Measurements from ENCODE around the gene SCD.
"Not testable (repeated sequence)": the region's sequence is repeated elsewhere in the genome, so short reads cannot be mapped to it uniquely, and the experiment has no call there.

SCD gene

DNA sequence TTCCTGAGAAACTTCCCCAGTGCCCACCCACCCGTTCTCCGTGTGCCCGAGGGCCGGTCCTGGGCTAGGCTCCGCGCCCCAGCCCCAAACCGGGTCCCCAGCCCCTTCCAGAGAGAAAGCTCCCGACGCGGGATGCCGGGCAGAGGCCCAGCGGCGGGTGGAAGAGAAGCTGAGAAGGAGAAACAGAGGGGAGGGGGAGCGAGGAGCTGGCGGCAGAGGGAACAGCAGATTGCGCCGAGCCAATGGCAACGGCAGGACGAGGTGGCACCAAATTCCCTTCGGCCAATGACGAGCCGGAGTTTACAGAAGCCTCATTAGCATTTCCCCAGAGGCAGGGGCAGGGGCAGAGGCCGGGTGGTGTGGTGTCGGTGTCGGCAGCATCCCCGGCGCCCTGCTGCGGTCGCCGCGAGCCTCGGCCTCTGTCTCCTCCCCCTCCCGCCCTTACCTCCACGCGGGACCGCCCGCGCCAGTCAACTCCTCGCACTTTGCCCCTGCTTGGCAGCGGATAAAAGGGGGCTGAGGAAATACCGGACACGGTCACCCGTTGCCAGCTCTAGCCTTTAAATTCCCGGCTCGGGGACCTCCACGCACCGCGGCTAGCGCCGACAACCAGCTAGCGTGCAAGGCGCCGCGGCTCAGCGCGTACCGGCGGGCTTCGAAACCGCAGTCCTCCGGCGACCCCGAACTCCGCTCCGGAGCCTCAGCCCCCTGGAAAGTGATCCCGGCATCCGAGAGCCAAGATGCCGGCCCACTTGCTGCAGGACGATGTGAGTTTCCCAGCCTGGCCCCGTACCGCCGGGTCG, at the start of gene SCD:
TSS of gene SCD (plus strand) at position 469 of the 803 bp plus-strand sequence. CDS start at position 741, 272 bp downstream.
- ATAC-seq, result peak; percentile 92
- TF ChIP-seq, protein P1, sequence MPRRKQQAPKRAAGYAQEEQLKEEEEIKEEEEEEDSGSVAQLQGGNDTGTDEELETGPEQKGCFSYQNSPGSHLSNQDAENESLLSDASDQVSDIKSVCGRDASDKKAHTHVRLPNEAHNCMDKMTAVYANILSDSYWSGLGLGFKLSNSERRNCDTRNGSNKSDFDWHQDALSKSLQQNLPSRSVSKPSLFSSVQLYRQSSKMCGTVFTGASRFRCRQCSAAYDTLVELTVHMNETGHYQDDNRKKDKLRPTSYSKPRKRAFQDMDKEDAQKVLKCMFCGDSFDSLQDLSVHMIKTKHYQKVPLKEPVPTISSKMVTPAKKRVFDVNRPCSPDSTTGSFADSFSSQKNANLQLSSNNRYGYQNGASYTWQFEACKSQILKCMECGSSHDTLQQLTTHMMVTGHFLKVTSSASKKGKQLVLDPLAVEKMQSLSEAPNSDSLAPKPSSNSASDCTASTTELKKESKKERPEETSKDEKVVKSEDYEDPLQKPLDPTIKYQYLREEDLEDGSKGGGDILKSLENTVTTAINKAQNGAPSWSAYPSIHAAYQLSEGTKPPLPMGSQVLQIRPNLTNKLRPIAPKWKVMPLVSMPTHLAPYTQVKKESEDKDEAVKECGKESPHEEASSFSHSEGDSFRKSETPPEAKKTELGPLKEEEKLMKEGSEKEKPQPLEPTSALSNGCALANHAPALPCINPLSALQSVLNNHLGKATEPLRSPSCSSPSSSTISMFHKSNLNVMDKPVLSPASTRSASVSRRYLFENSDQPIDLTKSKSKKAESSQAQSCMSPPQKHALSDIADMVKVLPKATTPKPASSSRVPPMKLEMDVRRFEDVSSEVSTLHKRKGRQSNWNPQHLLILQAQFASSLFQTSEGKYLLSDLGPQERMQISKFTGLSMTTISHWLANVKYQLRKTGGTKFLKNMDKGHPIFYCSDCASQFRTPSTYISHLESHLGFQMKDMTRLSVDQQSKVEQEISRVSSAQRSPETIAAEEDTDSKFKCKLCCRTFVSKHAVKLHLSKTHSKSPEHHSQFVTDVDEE (CRISPR knock-in tag; IDR thresholded peaks at IDR 0.05), result peak; percentile 56; the same call in 1 of the 2 replicates
- TF ChIP-seq, protein P2, sequence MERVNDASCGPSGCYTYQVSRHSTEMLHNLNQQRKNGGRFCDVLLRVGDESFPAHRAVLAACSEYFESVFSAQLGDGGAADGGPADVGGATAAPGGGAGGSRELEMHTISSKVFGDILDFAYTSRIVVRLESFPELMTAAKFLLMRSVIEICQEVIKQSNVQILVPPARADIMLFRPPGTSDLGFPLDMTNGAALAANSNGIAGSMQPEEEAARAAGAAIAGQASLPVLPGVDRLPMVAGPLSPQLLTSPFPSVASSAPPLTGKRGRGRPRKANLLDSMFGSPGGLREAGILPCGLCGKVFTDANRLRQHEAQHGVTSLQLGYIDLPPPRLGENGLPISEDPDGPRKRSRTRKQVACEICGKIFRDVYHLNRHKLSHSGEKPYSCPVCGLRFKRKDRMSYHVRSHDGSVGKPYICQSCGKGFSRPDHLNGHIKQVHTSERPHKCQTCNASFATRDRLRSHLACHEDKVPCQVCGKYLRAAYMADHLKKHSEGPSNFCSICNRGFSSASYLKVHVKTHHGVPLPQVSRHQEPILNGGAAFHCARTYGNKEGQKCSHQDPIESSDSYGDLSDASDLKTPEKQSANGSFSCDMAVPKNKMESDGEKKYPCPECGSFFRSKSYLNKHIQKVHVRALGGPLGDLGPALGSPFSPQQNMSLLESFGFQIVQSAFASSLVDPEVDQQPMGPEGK (CRISPR knock-in tag; IDR thresholded peaks at IDR 0.05; ENCODE audit: borderline replicate concordance), result no peak

DNA sequence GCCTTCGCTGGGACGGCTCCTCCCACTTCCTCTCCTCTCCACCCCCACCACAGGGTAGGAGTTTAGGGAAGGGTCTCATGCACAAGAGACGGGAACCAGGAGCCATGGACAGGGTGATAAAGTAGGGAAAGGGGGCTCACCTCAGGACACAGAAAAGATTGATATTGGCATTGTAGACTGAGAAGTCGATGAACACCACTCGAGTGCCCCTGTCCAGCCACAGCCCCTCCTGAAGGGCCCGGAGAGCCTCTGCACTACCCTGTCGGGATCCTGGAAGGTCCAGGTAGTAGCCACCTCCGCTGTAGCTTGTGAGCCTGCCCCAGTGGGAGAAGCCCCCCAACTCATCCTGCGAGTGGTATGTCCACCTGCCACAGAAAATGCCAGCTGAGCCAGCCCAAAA, 49.8 kb upstream of the SCD start:
- no peak for ATAC-seq
- TF ChIP-seq, protein P3, sequence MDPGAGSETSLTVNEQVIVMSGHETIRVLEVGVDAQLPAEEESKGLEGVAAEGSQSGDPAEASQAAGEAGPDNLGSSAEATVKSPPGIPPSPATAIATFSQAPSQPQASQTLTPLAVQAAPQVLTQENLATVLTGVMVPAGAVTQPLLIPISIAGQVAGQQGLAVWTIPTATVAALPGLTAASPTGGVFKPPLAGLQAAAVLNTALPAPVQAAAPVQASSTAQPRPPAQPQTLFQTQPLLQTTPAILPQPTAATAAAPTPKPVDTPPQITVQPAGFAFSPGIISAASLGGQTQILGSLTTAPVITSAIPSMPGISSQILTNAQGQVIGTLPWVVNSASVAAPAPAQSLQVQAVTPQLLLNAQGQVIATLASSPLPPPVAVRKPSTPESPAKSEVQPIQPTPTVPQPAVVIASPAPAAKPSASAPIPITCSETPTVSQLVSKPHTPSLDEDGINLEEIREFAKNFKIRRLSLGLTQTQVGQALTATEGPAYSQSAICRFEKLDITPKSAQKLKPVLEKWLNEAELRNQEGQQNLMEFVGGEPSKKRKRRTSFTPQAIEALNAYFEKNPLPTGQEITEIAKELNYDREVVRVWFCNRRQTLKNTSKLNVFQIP (CRISPR knock-in tag; IDR thresholded peaks at IDR 0.05; ENCODE audit: borderline replicate concordance, low read depth), result no peak
- no peak for TF ChIP-seq ISL1 (CRISPR knock-in tag; IDR thresholded peaks at IDR 0.05)
- no peak for TF ChIP-seq TOX (CRISPR knock-in tag; IDR thresholded peaks at IDR 0.05; ENCODE audit: borderline replicate concordance)
- TF ChIP-seq GLIS3 (CRISPR knock-in tag; IDR thresholded peaks at IDR 0.05), result no peak
- no peak for TF ChIP-seq ARNTL (CRISPR knock-in tag; IDR thresholded peaks at IDR 0.05; ENCODE audit: borderline replicate concordance, low read depth)
- TF ChIP-seq BACH2 (CRISPR knock-in tag; IDR thresholded peaks at IDR 0.05; ENCODE audit: borderline replicate concordance), result no peak
- TF ChIP-seq ZFP3 (CRISPR knock-in tag; IDR thresholded peaks at IDR 0.05), result no peak

DNA sequence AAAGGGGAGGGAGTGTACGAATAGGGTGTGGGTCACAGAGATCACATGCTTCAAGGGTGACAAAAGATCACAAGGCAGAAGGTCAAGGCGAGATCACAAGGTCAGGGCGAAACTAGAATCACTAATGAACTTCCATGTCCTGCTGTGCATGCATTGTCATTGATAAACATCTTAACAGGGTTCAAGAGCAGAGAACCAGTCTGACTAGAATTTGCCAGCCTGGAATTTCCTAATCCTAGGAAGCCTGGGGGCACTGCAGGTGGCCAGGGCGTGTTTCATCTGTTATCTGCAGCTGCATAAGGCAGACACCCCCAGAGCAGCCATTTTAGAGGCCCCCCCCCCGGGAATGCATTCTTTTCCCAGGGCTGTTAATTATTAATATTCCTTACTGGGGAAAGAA, 45.9 kb upstream of the SCD start:
- ATAC-seq, result not testable (repeated sequence)

DNA sequence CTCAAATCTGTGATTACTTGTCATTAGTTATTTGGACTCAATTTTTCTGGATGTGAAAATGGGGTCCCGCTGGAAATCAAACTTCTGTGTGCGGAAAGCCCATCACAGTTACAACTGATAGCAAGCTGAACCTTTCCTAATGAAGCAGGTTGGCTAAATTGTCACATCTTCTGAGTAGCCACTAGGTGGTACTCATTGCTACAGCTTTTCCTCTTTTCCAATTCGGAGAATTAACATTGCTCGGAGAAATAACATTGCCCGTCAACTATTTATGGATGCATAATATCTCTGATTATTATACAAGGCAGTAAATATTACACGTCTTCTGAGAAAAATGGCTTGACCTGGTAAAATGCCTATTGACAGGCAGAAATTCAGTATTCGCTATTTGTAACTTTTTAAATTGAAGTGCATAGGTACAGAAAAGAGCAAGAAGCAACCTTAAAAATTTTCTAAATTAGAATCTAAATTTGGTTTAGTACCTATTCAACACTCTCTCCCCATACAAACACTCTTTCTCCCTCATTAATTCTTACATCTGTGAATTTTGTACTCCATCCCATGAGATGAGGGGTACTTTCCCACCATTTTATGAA, 43.2 kb upstream of the SCD start:
- peak; percentile 93 for ATAC-seq
- no peak for TF ChIP-seq OSR1 (CRISPR knock-in tag; IDR thresholded peaks at IDR 0.05)
- no peak for TF ChIP-seq BACH2 (CRISPR knock-in tag; IDR thresholded peaks at IDR 0.05; ENCODE audit: borderline replicate concordance)
- no peak for TF ChIP-seq ISL1 (CRISPR knock-in tag; IDR thresholded peaks at IDR 0.05)
- TF ChIP-seq ARNTL (CRISPR knock-in tag; IDR thresholded peaks at IDR 0.05; ENCODE audit: borderline replicate concordance, low read depth), result no peak
- no peak for TF ChIP-seq PPARA (CRISPR knock-in tag; IDR thresholded peaks at IDR 0.05; ENCODE audit: borderline replicate concordance)
- TF ChIP-seq CSDC2 (CRISPR knock-in tag; IDR thresholded peaks at IDR 0.05), result no peak
- TF ChIP-seq ZNF70 (CRISPR knock-in tag; IDR thresholded peaks at IDR 0.05), result no peak
- no peak for TF ChIP-seq ZNF565 (CRISPR knock-in tag; conservative IDR thresholded peaks at IDR 0.05; ENCODE audit: low read depth)
- TF ChIP-seq ZC3H10 (CRISPR knock-in tag; IDR thresholded peaks at IDR 0.05), result no peak
- no peak for TF ChIP-seq TCF4 (CRISPR knock-in tag; IDR thresholded peaks at IDR 0.05; ENCODE audit: borderline replicate concordance)
- TF ChIP-seq TOX (CRISPR knock-in tag; IDR thresholded peaks at IDR 0.05; ENCODE audit: borderline replicate concordance), result no peak
- no peak for TF ChIP-seq GLIS3 (CRISPR knock-in tag; IDR thresholded peaks at IDR 0.05)

DNA sequence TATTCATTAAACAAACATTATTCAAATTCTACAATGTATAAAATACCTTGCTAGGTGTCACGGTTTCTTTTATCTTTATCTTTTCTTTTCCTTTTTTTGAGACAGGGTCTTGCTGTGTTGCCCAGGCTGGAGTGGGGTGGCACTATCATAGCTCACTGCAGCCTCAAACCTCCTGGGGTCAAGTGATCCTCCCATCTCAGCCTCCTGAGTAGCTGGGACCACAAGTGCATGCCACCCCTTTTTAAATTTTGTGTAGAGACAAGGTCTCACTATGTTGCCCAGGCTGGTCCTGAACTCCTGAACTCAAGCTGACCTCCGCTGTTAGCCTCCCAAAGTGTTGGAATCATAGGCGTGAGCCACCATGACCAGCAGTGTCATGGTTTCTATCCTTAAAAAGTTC, 42.6 kb upstream of the SCD start:
- no peak for ATAC-seq
- TF ChIP-seq, protein P1 (CRISPR knock-in tag; IDR thresholded peaks at IDR 0.05), result no peak
- TF ChIP-seq BACH2 (CRISPR knock-in tag; IDR thresholded peaks at IDR 0.05; ENCODE audit: borderline replicate concordance), result no peak
- TF ChIP-seq SNAI2 (CRISPR knock-in tag; IDR thresholded peaks at IDR 0.05), result no peak
- no peak for TF ChIP-seq OSR1 (CRISPR knock-in tag; IDR thresholded peaks at IDR 0.05)
- no peak for TF ChIP-seq TCF4 (CRISPR knock-in tag; IDR thresholded peaks at IDR 0.05; ENCODE audit: borderline replicate concordance)
- TF ChIP-seq ESRRG (CRISPR knock-in tag; IDR thresholded peaks at IDR 0.05), result no peak
- TF ChIP-seq ZFP30 (CRISPR knock-in tag; IDR thresholded peaks at IDR 0.05), result no peak
- no peak for TF ChIP-seq ZNF565 (CRISPR knock-in tag; conservative IDR thresholded peaks at IDR 0.05; ENCODE audit: low read depth)
- no peak for TF ChIP-seq GLIS3 (CRISPR knock-in tag; IDR thresholded peaks at IDR 0.05)
- TF ChIP-seq, protein P3 (CRISPR knock-in tag; IDR thresholded peaks at IDR 0.05; ENCODE audit: borderline replicate concordance, low read depth), result no peak
- no peak for TF ChIP-seq ZFP3 (CRISPR knock-in tag; IDR thresholded peaks at IDR 0.05)

All from SK-N-SH treated with all-trans-retinoic acid at 6 μM for 48 hours (cell line).